Stimulated activated CD8-positive, alpha-beta memory T cell treated with anti-CD3 and anti-CD28 coated beads, Interleukin-7, amount 100 ng/mL, for 24 hours (primary cell): Measurements from ENCODE around the gene NARS2.
"Not testable (repeated sequence)": the region's sequence is repeated elsewhere in the genome, so short reads cannot be mapped to it uniquely, and the experiment has no call there.

Experiments
- DNase-seq: peaks from one replicate; pipeline ENCODE4 v3.0.0-alpha.2; 2020; ENCODE audit warnings: low read depth

The NARS2 gene

GRCh38 chr11:78575478-78575877 lies 814 bp upstream of the NARS2 start:
- DNase-seq = no peak

GRCh38 chr11:78573681-78574080 lies 983 bp downstream of the NARS2 start:
- DNase-seq = no peak

- no peak for DNase-seq
Measured at GRCh38 chr11:78573271-78573670, 1.4 kb downstream of the NARS2 start.

GRCh38 chr11:78572394-78572793 lies 2.3 kb downstream of the NARS2 start:
- DNase-seq = no peak

DNA sequence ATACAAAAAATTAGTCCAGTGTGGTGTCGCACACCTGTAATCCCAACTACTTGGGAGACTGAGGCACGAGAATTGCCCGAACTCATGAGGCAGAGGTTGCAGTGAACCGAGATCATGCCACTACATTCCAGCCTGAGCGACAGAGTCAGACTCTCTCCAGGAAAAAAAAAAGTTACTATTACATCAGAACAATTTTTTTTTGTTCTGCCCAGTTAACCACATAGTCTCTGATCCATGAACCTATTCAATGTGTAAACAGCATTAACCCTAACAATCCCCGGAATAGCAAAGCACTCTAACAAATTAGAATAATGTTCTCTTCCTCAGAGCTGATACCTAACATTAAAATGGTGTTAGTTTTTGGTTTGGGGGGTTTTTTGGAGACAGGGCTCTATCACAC lies 4.6 kb downstream of the NARS2 start:
- no peak for DNase-seq

DNA sequence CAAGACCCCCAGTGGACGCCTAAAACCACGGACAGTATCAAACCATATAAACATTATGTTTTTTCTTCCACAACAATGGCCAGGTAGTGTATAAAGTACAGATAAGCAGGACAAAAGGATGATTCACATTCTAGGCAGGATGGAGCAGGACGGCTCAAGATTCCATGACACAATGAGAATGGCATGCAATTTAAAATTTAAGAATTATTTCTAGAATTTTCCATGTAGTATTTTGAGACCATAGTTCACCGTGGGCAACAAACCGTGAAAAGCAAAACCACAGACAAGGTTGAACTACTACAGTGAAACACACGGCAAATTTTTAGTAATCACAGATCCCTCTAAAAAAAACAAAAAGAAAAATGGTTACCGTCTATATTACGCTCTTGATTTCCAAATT lies 7.5 kb downstream of the NARS2 start:
- DNase-seq = no peak

DNA sequence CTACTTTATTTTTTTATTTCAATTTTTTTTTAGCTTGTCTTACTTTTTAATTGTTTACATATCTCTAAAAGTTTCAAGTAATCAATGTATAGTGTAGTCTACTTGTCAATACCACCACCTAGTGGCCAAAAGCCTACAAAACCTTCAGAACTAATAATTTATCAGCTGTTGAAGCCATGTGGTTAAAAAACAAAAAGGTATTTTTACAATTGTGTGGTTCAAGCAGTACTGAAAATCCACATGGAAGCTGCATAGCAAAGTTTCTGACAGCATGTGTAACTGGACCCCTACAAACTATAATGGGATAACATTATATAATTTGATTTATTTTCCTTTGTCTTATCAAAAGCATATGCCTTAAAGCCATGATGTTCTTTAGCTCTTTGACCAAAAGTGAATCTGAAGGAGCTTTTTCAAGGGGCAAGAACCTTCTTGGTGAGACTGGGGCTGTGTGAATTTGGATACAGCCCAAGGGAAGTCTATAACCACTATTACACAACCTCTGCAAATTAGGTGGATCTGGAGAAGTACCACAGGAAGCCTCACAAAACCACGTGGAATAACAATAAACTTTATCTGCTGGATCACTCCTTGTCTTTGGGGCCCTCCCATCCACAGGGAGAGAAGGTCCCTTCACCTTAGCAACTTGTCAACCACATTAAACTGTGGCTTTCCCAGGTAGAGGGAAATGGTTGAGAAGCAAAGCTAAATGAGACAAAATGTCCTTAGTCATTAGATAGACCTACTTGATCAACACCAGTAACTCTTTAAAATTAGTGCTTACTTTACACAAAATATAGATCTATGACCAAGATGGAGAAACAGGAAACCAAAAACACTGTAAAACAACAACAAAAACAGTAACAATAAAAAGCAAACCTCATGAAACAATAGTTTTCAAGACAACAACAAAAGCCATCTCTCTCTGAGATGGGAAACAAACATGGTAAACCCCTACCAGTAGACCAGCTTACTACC lies 9.9 kb downstream of the NARS2 start:
- no peak for DNase-seq

GRCh38 chr11:78564037-78564436 lies 10.6 kb downstream of the NARS2 start:
- DNase-seq = not testable (repeated sequence)

- not testable (repeated sequence) for DNase-seq
Measured at GRCh38 chr11:78563090-78563489, 11.6 kb downstream of the NARS2 start.

- DNase-seq = no peak
Measured at GRCh38 chr11:78562398-78562797, 12.3 kb downstream of the NARS2 start.

DNA sequence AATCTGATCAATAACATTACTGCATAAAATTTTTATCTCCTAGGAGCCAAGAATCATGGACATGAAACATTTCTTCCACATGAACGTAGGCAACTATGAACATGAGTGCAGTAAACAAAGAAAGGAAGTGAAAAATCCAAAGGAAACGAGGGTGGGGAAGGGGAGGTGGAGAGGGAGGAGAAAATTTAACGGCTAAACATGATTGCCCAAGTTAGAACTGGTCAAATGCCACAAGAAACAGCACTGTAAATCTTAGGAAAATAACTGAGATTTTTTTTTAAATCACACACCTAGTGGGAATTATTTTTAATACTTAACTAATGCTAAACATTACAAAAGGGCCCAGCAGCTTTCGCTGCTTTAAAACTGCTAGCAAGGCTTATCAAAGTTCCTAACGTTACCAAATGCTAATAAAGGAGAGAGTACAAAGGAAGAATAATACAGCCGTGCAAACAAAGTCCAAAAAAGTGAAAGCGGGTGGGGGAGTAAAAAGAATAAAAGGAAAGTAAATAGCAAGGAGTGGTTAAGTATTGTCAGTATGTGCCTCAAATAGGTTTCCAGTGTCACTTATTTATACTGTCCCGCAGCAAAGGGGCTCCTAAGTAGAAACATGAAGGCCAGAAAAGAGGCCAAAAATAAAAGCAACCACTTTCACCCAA lies 13.7 kb downstream of the NARS2 start:
- DNase-seq = no peak

GRCh38 chr11:78560153-78560552 lies 14.5 kb downstream of the NARS2 start:
- no peak for DNase-seq

GRCh38 chr11:78557236-78557635 lies 17.4 kb downstream of the NARS2 start:
- no peak for DNase-seq

DNA sequence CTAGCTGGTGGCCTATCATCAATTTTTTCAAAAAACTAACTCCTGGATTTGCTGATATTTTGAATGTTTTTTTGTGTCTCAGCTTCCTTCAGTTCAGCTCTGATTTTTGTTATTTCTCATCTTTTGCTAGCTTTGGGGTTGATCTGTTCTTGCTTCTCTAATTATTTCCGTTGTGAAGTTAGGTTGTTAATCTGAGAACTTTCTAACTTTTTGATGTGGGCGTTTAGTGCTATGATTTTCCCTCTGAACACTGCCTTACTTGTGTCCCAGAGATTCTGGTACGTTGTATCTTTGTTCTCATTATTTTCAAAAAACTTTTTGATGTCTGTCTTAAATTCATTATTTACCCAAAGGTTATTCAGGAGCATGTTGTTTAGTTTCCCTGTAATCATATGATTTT lies 19.1 kb downstream of the NARS2 start:
- DNase-seq = no peak

DNA sequence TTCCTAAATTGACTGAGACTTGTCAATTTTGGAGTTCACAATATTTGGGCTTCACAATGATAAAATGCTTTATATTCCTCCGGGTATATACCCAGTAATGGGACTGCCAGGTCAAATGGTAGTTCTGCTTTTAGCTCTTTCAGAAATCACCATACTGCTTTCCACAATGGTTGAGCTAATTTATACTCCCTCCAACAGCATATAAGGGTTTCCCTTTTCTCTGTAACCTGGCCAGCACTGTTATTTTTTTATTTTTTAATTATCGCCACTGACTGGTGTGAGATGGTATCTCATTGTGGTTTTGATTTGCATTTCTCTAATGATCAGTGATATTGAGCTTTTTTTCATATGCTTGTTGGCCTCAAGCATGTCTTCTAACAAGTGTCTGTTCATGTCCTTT lies 21.8 kb downstream of the NARS2 start:
- DNase-seq = no peak

DNA sequence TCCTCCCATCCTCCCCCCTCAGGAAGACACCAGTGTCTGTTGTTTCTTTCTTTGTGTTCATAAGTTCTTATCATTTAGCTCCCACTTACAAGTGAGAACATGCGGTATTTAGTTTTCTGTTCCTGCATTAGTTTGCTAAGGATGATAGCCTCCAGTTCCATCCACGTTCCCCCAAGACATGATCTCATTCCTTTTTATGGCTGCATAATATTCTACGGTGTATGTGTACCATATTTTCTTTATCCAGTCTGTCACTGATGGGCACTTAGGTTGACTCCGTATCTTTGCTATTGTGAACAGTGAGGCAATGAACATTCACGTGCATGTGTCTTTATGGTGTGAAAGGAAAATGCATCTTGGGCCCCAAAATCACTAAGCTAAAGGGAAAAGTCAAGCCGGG lies 22.5 kb downstream of the NARS2 start:
- not testable (repeated sequence) for DNase-seq

- DNase-seq = no peak
Measured at GRCh38 chr11:78551066-78551465, 23.6 kb downstream of the NARS2 start.

DNA sequence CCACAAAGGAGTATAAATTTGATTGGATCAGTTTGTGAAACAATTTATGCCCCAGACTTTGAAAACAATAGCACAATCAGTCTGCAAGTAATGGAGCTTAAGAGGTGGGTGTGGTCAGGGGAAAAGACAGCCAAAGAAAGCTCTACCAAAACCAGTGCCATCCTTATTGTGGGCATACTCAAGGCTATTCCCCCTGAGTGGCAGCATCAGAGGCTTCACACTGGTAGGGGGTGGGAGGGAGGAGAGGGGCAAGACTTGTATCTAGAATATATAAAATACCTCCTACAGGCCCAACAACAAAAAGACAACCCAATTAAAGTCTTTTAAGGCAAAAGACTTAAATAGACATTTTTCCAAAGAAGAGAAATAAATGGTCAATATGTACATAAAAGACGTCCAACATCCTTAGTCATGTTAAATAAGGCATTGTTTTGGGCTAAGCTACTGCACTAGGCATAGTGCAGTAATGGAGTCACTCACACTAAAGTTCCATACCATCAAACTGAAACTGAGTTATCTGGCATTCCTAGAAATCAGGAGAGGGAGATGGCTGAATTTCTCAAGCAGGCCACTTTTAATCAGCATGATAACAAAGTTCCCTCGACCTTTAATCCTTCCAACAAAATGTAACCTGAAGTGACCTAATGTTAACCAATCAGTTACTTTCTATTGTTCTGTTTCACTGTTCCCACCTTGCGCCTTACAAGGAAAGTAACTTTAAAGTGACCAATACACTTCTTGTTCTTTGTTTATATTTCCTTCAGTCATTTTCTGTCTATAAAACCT lies 24.8 kb downstream of the NARS2 start:
- DNase-seq = no peak

GRCh38 chr11:78548911-78549590 lies 25.6 kb downstream of the NARS2 start:
- no peak for DNase-seq

DNA sequence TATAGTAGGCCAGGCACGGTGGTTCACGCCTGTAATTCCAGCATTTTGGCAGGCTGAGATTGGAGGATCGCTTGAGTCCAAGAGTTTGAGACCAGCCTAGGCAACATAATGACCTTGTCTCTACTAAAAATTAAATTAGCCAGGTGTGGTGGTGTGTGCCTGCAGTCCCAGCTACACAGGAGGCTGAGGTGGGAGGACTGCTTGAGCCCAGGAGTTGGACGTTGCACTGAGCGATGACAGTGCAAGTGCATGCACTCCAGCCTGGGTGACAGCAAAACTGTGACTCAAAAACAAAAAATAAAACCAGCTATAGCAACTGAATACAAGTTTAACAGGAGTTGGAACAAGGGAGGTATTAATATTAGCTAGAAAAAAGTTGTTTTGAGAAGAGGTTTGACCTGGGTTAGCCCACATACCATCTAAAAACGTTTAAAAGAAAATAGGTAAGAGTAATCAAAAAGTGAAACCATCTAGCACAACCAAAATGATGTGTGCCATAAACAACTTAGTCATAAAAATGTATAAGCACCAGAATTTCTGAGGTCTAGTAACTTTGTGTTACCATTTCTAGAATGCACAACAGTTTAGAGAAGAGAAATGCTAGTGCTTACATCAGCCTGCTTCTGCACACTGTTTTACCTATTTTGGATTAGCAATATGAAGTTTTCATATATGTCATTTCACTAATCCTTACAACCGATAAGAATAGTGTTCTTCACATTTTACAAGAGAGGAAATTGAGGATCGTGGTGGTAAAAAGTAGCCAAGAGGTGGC lies 26.5 kb downstream of the NARS2 start:
- no peak for DNase-seq

DNA sequence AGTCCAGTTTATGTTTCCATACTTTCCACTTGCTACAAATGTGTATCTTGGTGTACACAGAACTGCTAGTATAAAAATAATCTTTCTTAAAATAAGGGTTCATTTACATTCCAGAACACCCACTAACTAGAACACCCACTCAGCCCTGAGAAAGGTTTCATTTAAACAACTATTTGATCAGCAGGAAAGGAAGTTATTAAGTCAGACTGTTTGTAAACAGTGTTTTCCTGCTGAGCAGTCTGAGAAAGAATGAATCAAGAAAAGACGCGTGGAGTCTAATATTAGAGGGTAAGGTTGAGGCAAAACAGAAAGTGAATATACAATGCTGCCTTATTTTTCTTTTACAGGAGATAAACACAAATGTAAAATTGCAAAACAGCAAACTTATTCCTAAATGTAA lies 32.7 kb downstream of the NARS2 start:
- no peak for DNase-seq
